IMR-90 (cell line): ENCODE results near the gene SCAMP2.

Source experiments
- CEBPB ChIP-seq: IDR thresholded peaks from 2 replicates; pipeline ENCODE4 v1.6.1; 2012; ENCODE audit warnings: low read depth, low read length, improper control_type of control experiment
- POLR2A ChIP-seq: IDR thresholded peaks from 2 replicates; pipeline ENCODE4 v1.6.1; 2012; ENCODE audit warnings: mild to moderate bottlenecking, low read depth, low read length
- RFX5 ChIP-seq: IDR thresholded peaks from 2 replicates; pipeline ENCODE4 v1.8.0; 2012; ENCODE audit warnings: low read depth, mild to moderate bottlenecking, low read length, moderate library complexity
- SMC3 ChIP-seq: fragments of 150-350 bp; IDR thresholded peaks from 2 replicates; pipeline ENCODE4 v1.6.1; 2016; ENCODE audit warnings: low read depth, mild to moderate bottlenecking, antibody characterized with exemption, low read length, moderate library complexity
- TF ChIP-seq, protein P1 (sequence below): conservative IDR thresholded peaks from 2 replicates; pipeline ENCODE4 v1.5.1; 2012; ENCODE audit warnings: mild to moderate bottlenecking, low read depth, low read length, improper control_type of control experiment
- TF ChIP-seq, protein P2 (sequence below): fragments of 150-350 bp; IDR thresholded peaks from 2 replicates; pipeline ENCODE4 v1.6.1; 2016; ENCODE audit warnings: low read depth, mild to moderate bottlenecking, low read length, moderate library complexity, borderline replicate concordance

DNA sequence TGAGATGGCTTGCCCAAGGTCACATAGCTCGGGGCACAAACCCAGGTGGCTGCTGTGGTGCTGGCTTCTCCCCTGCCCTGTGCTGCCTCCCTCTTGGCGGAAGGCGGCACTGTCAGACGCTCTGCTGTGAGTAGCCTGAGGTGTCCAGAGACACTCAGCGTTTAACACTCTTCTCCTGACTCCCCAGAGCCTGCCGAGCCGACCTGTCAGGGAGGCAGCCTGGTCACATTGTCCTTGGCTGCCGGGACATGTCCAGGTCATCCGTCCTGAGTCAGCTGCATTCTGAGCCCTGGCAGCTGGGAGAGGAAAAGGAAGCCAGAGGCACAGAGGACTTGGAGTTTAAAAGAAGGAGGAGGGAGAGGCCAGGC, 55.8 kb downstream of the SCAMP2 start:
- TF ChIP-seq, protein P1, sequence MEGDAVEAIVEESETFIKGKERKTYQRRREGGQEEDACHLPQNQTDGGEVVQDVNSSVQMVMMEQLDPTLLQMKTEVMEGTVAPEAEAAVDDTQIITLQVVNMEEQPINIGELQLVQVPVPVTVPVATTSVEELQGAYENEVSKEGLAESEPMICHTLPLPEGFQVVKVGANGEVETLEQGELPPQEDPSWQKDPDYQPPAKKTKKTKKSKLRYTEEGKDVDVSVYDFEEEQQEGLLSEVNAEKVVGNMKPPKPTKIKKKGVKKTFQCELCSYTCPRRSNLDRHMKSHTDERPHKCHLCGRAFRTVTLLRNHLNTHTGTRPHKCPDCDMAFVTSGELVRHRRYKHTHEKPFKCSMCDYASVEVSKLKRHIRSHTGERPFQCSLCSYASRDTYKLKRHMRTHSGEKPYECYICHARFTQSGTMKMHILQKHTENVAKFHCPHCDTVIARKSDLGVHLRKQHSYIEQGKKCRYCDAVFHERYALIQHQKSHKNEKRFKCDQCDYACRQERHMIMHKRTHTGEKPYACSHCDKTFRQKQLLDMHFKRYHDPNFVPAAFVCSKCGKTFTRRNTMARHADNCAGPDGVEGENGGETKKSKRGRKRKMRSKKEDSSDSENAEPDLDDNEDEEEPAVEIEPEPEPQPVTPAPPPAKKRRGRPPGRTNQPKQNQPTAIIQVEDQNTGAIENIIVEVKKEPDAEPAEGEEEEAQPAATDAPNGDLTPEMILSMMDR = peak; percentile 27
- TF ChIP-seq POLR2A (no peak), RFX5 (no peak), CEBPB (no peak), SMC3 (no peak)
- TF ChIP-seq, protein P2, sequence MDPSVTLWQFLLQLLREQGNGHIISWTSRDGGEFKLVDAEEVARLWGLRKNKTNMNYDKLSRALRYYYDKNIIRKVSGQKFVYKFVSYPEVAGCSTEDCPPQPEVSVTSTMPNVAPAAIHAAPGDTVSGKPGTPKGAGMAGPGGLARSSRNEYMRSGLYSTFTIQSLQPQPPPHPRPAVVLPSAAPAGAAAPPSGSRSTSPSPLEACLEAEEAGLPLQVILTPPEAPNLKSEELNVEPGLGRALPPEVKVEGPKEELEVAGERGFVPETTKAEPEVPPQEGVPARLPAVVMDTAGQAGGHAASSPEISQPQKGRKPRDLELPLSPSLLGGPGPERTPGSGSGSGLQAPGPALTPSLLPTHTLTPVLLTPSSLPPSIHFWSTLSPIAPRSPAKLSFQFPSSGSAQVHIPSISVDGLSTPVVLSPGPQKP = no peak
